A673 (cell line): ENCODE measurements around the gene RGS6.

ENCODE experiments used
- EZH2 ChIP-seq: fragments of 200-600 bp; sonication (generic); IDR thresholded peaks from 2 replicates; pipeline ENCODE4 v1.6.1; 2017; ENCODE audit warnings: borderline replicate concordance, low read depth, mild to moderate bottlenecking, mixed read lengths, antibody characterized with exemption, low read length; ENCODE audit not compliant: poor library complexity, severe bottlenecking
- TF ChIP-seq, protein P1 (sequence below): fragments of 300-800, 200-600 bp; sonication (generic); conservative IDR thresholded peaks from 2 replicates; pipeline ENCODE4 v1.5.1; 2017; ENCODE audit warnings: low read depth, mild to moderate bottlenecking, antibody characterized with exemption, low read length, moderate library complexity, mixed read lengths

DNA sequence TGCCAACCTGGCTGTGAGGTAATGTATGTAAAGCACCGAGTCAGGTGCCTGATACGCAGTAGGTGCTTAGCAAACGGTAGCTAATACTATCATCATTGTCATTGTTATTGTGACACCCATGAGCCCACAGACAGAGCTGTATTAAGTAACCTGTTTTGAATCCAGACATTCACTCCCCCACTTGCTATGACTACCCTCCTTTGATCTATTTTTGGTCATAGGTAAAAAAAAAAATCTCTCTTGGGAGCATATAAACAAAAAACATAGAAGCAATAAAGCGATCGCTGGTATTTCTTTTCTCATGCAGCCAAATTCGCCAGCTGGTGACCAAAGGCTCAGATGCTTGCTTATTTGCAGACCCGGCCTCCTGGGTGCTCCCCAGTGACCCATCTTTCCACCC, 631.4 kb downstream of the RGS6 start:
- TF ChIP-seq EZH2 = no peak
- TF ChIP-seq, protein P1, sequence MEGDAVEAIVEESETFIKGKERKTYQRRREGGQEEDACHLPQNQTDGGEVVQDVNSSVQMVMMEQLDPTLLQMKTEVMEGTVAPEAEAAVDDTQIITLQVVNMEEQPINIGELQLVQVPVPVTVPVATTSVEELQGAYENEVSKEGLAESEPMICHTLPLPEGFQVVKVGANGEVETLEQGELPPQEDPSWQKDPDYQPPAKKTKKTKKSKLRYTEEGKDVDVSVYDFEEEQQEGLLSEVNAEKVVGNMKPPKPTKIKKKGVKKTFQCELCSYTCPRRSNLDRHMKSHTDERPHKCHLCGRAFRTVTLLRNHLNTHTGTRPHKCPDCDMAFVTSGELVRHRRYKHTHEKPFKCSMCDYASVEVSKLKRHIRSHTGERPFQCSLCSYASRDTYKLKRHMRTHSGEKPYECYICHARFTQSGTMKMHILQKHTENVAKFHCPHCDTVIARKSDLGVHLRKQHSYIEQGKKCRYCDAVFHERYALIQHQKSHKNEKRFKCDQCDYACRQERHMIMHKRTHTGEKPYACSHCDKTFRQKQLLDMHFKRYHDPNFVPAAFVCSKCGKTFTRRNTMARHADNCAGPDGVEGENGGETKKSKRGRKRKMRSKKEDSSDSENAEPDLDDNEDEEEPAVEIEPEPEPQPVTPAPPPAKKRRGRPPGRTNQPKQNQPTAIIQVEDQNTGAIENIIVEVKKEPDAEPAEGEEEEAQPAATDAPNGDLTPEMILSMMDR = no peak
